ENCODE results near the gene PBX3. TPM values are rescaled to one million over a fixed set of nuclear protein-coding genes. Genes with fewer than 3 reads are reported as not detected.

PBX3 gene
- total RNA-seq, 1 donor from 2014 or later, result 11.0 TPM

- H3K4me3 ChIP-seq (ENCODE audit: low read depth, low read length), result no peak overlapping the region
- no peak for TF ChIP-seq CTCF (conservative IDR thresholded peaks at IDR 0.05; ENCODE audit: low read depth, low read length)
- no peak for DNase-seq (ENCODE audit: low read depth)
Measured at GRCh38 chr9:125969868-125970267, 222.7 kb downstream of the PBX3 start.

- no peak for DNase-seq (ENCODE audit: low read depth)
- H3K4me3 ChIP-seq (ENCODE audit: low read depth, low read length), result no peak overlapping the region
- no peak for TF ChIP-seq CTCF (conservative IDR thresholded peaks at IDR 0.05; ENCODE audit: low read depth, low read length)
Measured at GRCh38 chr9:125970340-125970739, 223.2 kb downstream of the PBX3 start.

- no peak for TF ChIP-seq CTCF (conservative IDR thresholded peaks at IDR 0.05; ENCODE audit: low read depth, low read length)
- H3K4me3 ChIP-seq (ENCODE audit: low read depth, low read length), result no peak overlapping the region
- no peak for DNase-seq (ENCODE audit: low read depth)
Measured at GRCh38 chr9:125971050-125971449, 223.9 kb downstream of the PBX3 start.

DNA sequence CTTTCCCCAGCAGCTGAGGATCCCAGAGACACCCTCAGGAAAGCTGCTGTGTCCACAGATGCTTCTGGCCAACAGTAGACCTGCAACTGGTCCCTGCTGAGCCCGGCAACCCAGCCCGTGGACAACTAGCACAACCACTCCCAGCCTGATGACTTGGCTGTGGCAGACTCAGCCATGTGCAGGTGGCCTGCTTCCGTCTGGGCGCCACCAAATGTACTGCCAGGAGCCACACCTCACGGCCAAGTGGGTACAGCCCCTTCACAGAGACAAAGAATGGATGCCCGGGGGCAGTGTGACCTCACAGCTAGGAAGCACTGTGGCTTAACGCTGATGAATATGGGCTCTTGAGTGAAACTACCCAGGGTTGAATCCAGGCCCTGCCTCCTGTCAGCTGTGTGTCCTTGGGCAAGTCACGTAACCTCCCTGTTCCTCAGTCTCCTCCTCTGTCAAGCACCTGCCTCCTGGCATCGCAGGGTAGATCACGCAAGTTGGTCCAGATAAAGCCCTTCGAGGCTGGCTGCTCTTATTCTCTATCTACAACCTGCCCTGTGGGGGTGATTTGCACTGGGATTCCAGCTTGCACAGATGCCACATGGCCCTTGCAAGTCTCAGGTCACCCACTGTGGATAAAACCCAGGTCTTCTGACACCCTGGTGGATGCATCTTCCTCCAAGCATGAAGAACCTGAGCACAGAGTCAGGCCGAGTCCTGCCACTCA lies 225.0 kb downstream of the PBX3 start:
- no peak for DNase-seq (ENCODE audit: low read depth)
- no peak for TF ChIP-seq CTCF (conservative IDR thresholded peaks at IDR 0.05; ENCODE audit: low read depth, low read length)
- H3K4me3 ChIP-seq (ENCODE audit: low read depth, low read length), result no peak overlapping the region

GRCh38 chr9:125973547-125973946 lies 226.4 kb downstream of the PBX3 start:
- DNase-seq (ENCODE audit: low read depth), result no peak
- no peak overlapping the region for H3K4me3 ChIP-seq (ENCODE audit: low read depth, low read length)

DNA sequence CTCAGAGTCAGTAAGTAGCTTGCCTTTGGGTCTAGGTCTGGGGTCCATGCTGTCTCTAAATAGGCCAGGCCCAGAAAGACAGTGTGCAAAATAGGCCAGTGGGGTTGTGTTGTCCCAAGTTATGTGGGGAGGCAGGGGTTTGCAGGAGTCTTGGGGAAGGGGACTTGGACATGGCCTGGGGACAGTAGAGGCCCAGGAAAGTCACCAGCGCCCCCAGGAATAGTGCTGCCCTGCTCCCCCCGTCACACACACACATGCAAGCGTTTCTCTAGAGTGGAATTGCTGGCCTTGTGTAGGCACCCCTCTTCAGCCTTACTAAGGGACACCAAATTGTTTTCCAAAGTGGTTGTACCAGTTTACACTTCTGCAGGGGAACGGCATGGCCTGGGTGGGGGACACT lies 227.5 kb downstream of the PBX3 start:
- TF ChIP-seq CTCF (conservative IDR thresholded peaks at IDR 0.05; ENCODE audit: low read depth, low read length), result no peak
- H3K4me3 ChIP-seq (ENCODE audit: low read depth, low read length), result no peak overlapping the region
- no peak for DNase-seq (ENCODE audit: low read depth)

More at GRCh38 chr9:125973547-125973946, 226.4 kb downstream of the PBX3 start:
- no peak for TF ChIP-seq CTCF (conservative IDR thresholded peaks at IDR 0.05; ENCODE audit: low read depth, low read length)

- H3K4me3 ChIP-seq (ENCODE audit: low read depth, low read length), result no peak overlapping the region
- no peak for TF ChIP-seq CTCF (conservative IDR thresholded peaks at IDR 0.05; ENCODE audit: low read depth, low read length)
- DNase-seq (ENCODE audit: low read depth), result no peak
Measured at GRCh38 chr9:125977223-125977622, 230.1 kb downstream of the PBX3 start.

Measured in epithelial cell of proximal tubule (primary cell).